ENCODE results near the gene FGF4.
A peak's percentile ranks its signal among the peaks of the same experiment; 100 is the strongest.

FGF4 gene, protein sequence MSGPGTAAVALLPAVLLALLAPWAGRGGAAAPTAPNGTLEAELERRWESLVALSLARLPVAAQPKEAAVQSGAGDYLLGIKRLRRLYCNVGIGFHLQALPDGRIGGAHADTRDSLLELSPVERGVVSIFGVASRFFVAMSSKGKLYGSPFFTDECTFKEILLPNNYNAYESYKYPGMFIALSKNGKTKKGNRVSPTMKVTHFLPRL

DNA sequence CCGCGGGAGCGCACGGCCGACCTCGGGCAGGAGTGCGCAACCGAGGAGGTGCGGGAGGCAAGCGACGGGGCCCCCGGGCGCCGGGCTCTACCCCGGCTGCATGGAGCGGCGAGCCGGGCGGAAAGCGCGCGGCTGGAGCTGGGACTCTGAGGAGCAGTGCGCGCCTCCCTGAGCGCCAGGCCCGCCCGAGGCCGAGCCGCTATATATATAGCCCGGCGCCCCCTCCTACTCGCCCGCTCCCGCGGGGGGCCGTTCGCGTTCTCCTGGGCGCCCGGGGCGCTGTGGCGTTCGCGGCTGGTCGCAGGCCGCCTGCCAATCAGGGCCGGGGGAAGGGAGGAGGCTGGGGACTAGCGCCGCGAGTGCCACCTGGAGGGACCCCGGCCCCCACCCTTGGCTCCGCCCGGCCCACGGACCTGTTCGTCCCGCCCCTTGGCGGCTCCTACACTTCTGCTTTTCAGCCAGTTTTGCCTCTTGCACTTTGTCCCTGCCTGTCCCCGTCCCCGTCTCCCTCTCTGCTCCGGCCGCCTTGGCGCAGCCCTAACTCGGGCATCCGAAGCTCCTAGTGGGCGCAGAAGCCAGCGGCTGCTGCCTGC lies at the start of gene FGF4:
TSS of gene FGF4 (minus strand) at position 179 of the 593 bp plus-strand sequence. CDS start 257 bp downstream, outside the sequence.
- H3K27ac ChIP-seq, result no peak within 1 kb of the TSS
- H3K9ac ChIP-seq (ENCODE audit: insufficient read length), result no peak within 1 kb of the TSS
- no peak for DNase-seq (ENCODE audit: low read depth, low spot score)
- H3K36me3 ChIP-seq (ENCODE audit: insufficient read depth, low read length), result no peaks in the 10 kb centered on the region
- no peak within 1 kb of the TSS for H3K4me3 ChIP-seq
- H3K9me3 ChIP-seq (ENCODE audit: low read depth, low read length), result no peaks in the 10 kb centered on the region
- TF ChIP-seq EZH2 (IDR thresholded peaks at IDR 0.05) (no peak), POLR2AphosphoS5 (IDR thresholded peaks at IDR 0.05; ENCODE audit: borderline replicate concordance, low read depth, low read length) (no peak), FOXP2 (optimal IDR thresholded peaks at IDR 0.05; ENCODE audit: control extremely low read depth, extremely low read length, insufficient read depth) (no peak)

- Histone ChIP-seq H3K4me3 (no peak overlapping the region), H3K36me3 (ENCODE audit: insufficient read depth, low read length) (no peaks in the 10 kb centered on the region), H3K27ac (no peak overlapping the region), H3K9ac (ENCODE audit: insufficient read length) (no peak overlapping the region), H3K9me3 (ENCODE audit: low read depth, low read length) (no peaks in the 10 kb centered on the region)
- no peak for DNase-seq (ENCODE audit: low read depth, low spot score)
- no peak for TF ChIP-seq EZH2 (IDR thresholded peaks at IDR 0.05)
- TF ChIP-seq FOXP2 (optimal IDR thresholded peaks at IDR 0.05; ENCODE audit: control extremely low read depth, extremely low read length, insufficient read depth), result no peak
- TF ChIP-seq POLR2AphosphoS5 (IDR thresholded peaks at IDR 0.05; ENCODE audit: borderline replicate concordance, low read depth, low read length), result no peak
Observed at GRCh38 chr11:69823641-69824265, 48.6 kb upstream of the FGF4 start.

GRCh38 chr11:69822676-69823494 lies 47.7 kb upstream of the FGF4 start:
- no peaks in the 10 kb centered on the region for H3K9me3 ChIP-seq (ENCODE audit: low read depth, low read length)
- TF ChIP-seq POLR2AphosphoS5 (IDR thresholded peaks at IDR 0.05; ENCODE audit: borderline replicate concordance, low read depth, low read length), result no peak
- TF ChIP-seq EZH2 (IDR thresholded peaks at IDR 0.05), result no peak
- TF ChIP-seq FOXP2 (optimal IDR thresholded peaks at IDR 0.05; ENCODE audit: control extremely low read depth, extremely low read length, insufficient read depth), result no peak
- no peak for DNase-seq (ENCODE audit: low read depth, low spot score)
- no peak overlapping the region for H3K27ac ChIP-seq
- no peak overlapping the region for H3K4me3 ChIP-seq
- H3K36me3 ChIP-seq (ENCODE audit: insufficient read depth, low read length), result no peaks in the 10 kb centered on the region
- no peak overlapping the region for H3K9ac ChIP-seq (ENCODE audit: insufficient read length)

- DNase-seq (ENCODE audit: low read depth, low spot score), result no peak
- TF ChIP-seq POLR2AphosphoS5 (IDR thresholded peaks at IDR 0.05; ENCODE audit: borderline replicate concordance, low read depth, low read length) (no peak), EZH2 (IDR thresholded peaks at IDR 0.05) (no peak), FOXP2 (optimal IDR thresholded peaks at IDR 0.05; ENCODE audit: control extremely low read depth, extremely low read length, insufficient read depth) (no peak)
- H3K9me3 ChIP-seq (ENCODE audit: low read depth, low read length), result no peaks in the 10 kb centered on the region
- no peaks in the 10 kb centered on the region for H3K36me3 ChIP-seq (ENCODE audit: insufficient read depth, low read length)
- no peak overlapping the region for H3K27ac ChIP-seq
- H3K4me3 ChIP-seq, result no peak overlapping the region
- no peak overlapping the region for H3K9ac ChIP-seq (ENCODE audit: insufficient read length)
Observed at GRCh38 chr11:69821511-69822040, 46.4 kb upstream of the FGF4 start.

DNA sequence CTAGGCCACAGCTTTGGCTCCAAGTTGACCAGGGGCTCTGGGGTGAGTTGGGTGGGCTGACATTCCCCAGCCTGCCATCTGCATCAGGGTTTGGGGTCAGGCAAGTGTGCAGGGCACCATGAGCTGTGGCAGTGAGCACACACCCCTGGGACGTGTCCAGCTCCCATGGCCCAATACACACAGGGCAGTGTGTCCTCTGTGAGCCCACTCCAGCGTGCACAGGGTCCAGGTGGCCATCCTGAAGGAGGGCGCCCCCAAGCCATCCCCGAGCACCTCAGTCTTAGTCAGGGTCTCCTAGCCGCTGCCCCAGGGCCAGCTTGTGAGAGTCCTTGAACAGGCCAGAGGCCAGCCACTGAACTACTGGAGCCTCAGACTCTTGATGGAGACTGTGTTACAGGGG lies 45.3 kb upstream of the FGF4 start:
- no peaks in the 10 kb centered on the region for H3K9me3 ChIP-seq (ENCODE audit: low read depth, low read length)
- TF ChIP-seq EZH2 (IDR thresholded peaks at IDR 0.05) (no peak), FOXP2 (optimal IDR thresholded peaks at IDR 0.05; ENCODE audit: control extremely low read depth, extremely low read length, insufficient read depth) (no peak), POLR2AphosphoS5 (IDR thresholded peaks at IDR 0.05; ENCODE audit: borderline replicate concordance, low read depth, low read length) (no peak)
- H3K9ac ChIP-seq (ENCODE audit: insufficient read length), result no peak overlapping the region
- DNase-seq (ENCODE audit: low read depth, low spot score), result no peak
- H3K27ac ChIP-seq, result no peak overlapping the region
- H3K36me3 ChIP-seq (ENCODE audit: insufficient read depth, low read length), result no peaks in the 10 kb centered on the region
- no peak overlapping the region for H3K4me3 ChIP-seq

GRCh38 chr11:69819541-69820070 lies 44.5 kb upstream of the FGF4 start:
- TF ChIP-seq FOXP2 (optimal IDR thresholded peaks at IDR 0.05; ENCODE audit: control extremely low read depth, extremely low read length, insufficient read depth), result no peak
- TF ChIP-seq EZH2 (IDR thresholded peaks at IDR 0.05), result no peak
- TF ChIP-seq POLR2AphosphoS5 (IDR thresholded peaks at IDR 0.05; ENCODE audit: borderline replicate concordance, low read depth, low read length), result no peak
- DNase-seq (ENCODE audit: low read depth, low spot score), result no peak
- no peaks in the 10 kb centered on the region for H3K9me3 ChIP-seq (ENCODE audit: low read depth, low read length)
- no peak overlapping the region for H3K9ac ChIP-seq (ENCODE audit: insufficient read length)
- no peak overlapping the region for H3K27ac ChIP-seq
- no peaks in the 10 kb centered on the region for H3K36me3 ChIP-seq (ENCODE audit: insufficient read depth, low read length)
- H3K4me3 ChIP-seq, result no peak overlapping the region

DNA sequence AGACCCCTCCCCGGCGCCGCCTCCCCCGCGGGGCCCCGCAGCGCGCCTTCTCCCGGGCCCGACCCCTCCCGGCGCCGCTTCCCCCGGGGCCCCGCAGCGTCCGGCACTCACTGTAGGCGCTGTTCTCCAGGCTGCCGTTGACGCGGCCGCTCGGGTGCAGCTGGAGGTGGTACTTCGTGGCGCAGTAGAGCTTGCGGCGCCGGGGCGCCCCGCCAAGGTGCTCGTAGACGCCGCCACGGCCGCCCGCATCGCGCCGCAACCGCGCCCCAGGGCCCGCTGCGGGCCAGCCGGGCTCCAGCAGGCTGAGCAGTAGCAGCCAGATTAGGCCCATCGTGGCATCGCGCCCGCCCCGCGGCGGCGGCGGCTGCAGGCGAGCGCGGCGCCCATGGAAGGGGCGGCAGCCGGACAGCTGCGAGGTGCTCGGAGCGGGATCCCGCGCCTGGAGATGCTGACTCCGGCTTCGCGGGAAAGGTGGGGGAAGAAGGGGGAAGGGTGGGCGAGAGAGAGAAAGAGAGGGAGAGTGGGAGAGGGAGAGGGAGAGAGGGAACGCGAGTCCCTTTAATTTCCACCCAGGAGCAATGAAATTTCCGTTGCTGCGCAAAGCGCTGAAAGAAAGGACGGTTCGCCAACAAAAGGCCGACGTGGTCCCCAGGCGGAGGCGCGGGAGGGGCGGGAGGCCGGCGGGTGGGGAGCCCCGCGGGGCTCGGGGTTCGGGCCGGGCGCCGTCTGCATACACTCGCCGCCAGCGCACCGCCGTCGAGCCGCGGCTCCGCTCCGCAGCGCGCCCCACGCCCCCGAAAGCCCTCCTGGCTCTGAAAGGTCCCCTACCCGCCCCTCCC lies 43.7 kb upstream of the FGF4 start, which contains the start of gene FGF3:
TSS of gene FGF3 (minus strand) at position 814 of the 839 bp plus-strand sequence. CDS start at position 331, 483 bp downstream.
- Histone ChIP-seq H3K4me3 (peak within 1 kb of the TSS; percentile 61), H3K9ac (ENCODE audit: insufficient read length) (no peak within 1 kb of the TSS), H3K36me3 (ENCODE audit: insufficient read depth, low read length) (no peaks in the 10 kb centered on the region), H3K27ac (no peak within 1 kb of the TSS), H3K9me3 (ENCODE audit: low read depth, low read length) (no peaks in the 10 kb centered on the region)
- no peak for DNase-seq (ENCODE audit: low read depth, low spot score)
- no peak for TF ChIP-seq POLR2AphosphoS5 (IDR thresholded peaks at IDR 0.05; ENCODE audit: borderline replicate concordance, low read depth, low read length)
- peak; percentile 73 for TF ChIP-seq EZH2 (IDR thresholded peaks at IDR 0.05)
